ENCODE results near the gene FCN1.

FCN1 gene

GRCh38 chr9:134909511-134910481 is 7.9 kb downstream of the FCN1 start:
- H3K27me3 ChIP-seq (ENCODE audit: insufficient read depth, low read length) = no peaks in the 10 kb centered on the region
- no peaks in the 10 kb centered on the region for H3K4me1 ChIP-seq (ENCODE audit: insufficient read depth, low read length)
- H3K36me3 ChIP-seq (ENCODE audit: insufficient read depth, low read length) = no peaks in the 10 kb centered on the region
- H3K27ac ChIP-seq (ENCODE audit: low read depth, low read length) = no peak overlapping the region
- H3K4me3 ChIP-seq (ENCODE audit: low read length) = no peak overlapping the region
- H3K9me3 ChIP-seq (ENCODE audit: insufficient read depth, low read depth, low read length) = no peaks in the 10 kb centered on the region
- WGBS = 92% methylated on average over 24 of the region's 24 CpGs
- no peak overlapping the region for H3K9ac ChIP-seq (ENCODE audit: low read depth, low read length)

GRCh38 chr9:134908524-134909309 is 9.0 kb downstream of the FCN1 start:
- WGBS = 89% methylated on average over 13 of the region's 13 CpGs
- H3K4me1 ChIP-seq (ENCODE audit: insufficient read depth, low read length) = no peaks in the 10 kb centered on the region
- no peaks in the 10 kb centered on the region for H3K27me3 ChIP-seq (ENCODE audit: insufficient read depth, low read length)
- H3K27ac ChIP-seq (ENCODE audit: low read depth, low read length) = no peak overlapping the region
- no peaks in the 10 kb centered on the region for H3K9me3 ChIP-seq (ENCODE audit: insufficient read depth, low read depth, low read length)
- H3K9ac ChIP-seq (ENCODE audit: low read depth, low read length) = no peak overlapping the region
- H3K4me3 ChIP-seq (ENCODE audit: low read length) = no peak overlapping the region
- no peaks in the 10 kb centered on the region for H3K36me3 ChIP-seq (ENCODE audit: insufficient read depth, low read length)

- Histone ChIP-seq H3K27ac (ENCODE audit: low read depth, low read length) (no peak overlapping the region), H3K4me3 (ENCODE audit: low read length) (no peak overlapping the region), H3K9ac (ENCODE audit: low read depth, low read length) (no peak overlapping the region), H3K36me3 (ENCODE audit: insufficient read depth, low read length) (no peaks in the 10 kb centered on the region), H3K9me3 (ENCODE audit: insufficient read depth, low read depth, low read length) (peaks cover 4% of the 10 kb centered on the region), H3K4me1 (ENCODE audit: insufficient read depth, low read length) (no peaks in the 10 kb centered on the region), H3K27me3 (ENCODE audit: insufficient read depth, low read length) (no peaks in the 10 kb centered on the region)
- 95% methylated on average over 3 of the region's 3 CpGs for WGBS
Measured at GRCh38 chr9:134902936-134903335, 14.8 kb downstream of the FCN1 start.

GRCh38 chr9:134899818-134900217 is 17.9 kb downstream of the FCN1 start:
- 92% methylated on average over 1 of the region's 1 CpG for WGBS
- no peaks in the 10 kb centered on the region for H3K27me3 ChIP-seq (ENCODE audit: insufficient read depth, low read length)
- H3K27ac ChIP-seq (ENCODE audit: low read depth, low read length) = no peak overlapping the region
- peaks cover 10% of the 10 kb centered on the region for H3K9me3 ChIP-seq (ENCODE audit: insufficient read depth, low read depth, low read length)
- H3K4me1 ChIP-seq (ENCODE audit: insufficient read depth, low read length) = no peaks in the 10 kb centered on the region
- H3K36me3 ChIP-seq (ENCODE audit: insufficient read depth, low read length) = no peaks in the 10 kb centered on the region
- H3K4me3 ChIP-seq (ENCODE audit: low read length) = no peak overlapping the region
- no peak overlapping the region for H3K9ac ChIP-seq (ENCODE audit: low read depth, low read length)

- H3K9me3 ChIP-seq (ENCODE audit: insufficient read depth, low read depth, low read length) = peaks cover 15% of the 10 kb centered on the region
- no peak overlapping the region for H3K4me3 ChIP-seq (ENCODE audit: low read length)
- WGBS = 76% methylated on average over 3 of the region's 3 CpGs
- H3K36me3 ChIP-seq (ENCODE audit: insufficient read depth, low read length) = no peaks in the 10 kb centered on the region
- H3K27me3 ChIP-seq (ENCODE audit: insufficient read depth, low read length) = no peaks in the 10 kb centered on the region
- no peak overlapping the region for H3K27ac ChIP-seq (ENCODE audit: low read depth, low read length)
- H3K4me1 ChIP-seq (ENCODE audit: insufficient read depth, low read length) = no peaks in the 10 kb centered on the region
- no peak overlapping the region for H3K9ac ChIP-seq (ENCODE audit: low read depth, low read length)
Measured at GRCh38 chr9:134899168-134899567, 18.5 kb downstream of the FCN1 start.

GRCh38 chr9:134898319-134898718 is 19.4 kb downstream of the FCN1 start:
- WGBS = 60% methylated on average over 2 of the region's 2 CpGs
- Histone ChIP-seq H3K27me3 (ENCODE audit: insufficient read depth, low read length) (no peaks in the 10 kb centered on the region), H3K4me1 (ENCODE audit: insufficient read depth, low read length) (no peaks in the 10 kb centered on the region), H3K9ac (ENCODE audit: low read depth, low read length) (no peak overlapping the region), H3K4me3 (ENCODE audit: low read length) (no peak overlapping the region), H3K36me3 (ENCODE audit: insufficient read depth, low read length) (no peaks in the 10 kb centered on the region), H3K9me3 (ENCODE audit: insufficient read depth, low read depth, low read length) (peaks cover 17% of the 10 kb centered on the region), H3K27ac (ENCODE audit: low read depth, low read length) (no peak overlapping the region)

- Histone ChIP-seq H3K9ac (ENCODE audit: low read depth, low read length) (no peak overlapping the region), H3K4me3 (ENCODE audit: low read length) (no peak overlapping the region), H3K27me3 (ENCODE audit: insufficient read depth, low read length) (no peaks in the 10 kb centered on the region), H3K4me1 (ENCODE audit: insufficient read depth, low read length) (no peaks in the 10 kb centered on the region), H3K27ac (ENCODE audit: low read depth, low read length) (no peak overlapping the region), H3K36me3 (ENCODE audit: insufficient read depth, low read length) (no peaks in the 10 kb centered on the region), H3K9me3 (ENCODE audit: insufficient read depth, low read depth, low read length) (peaks cover 17% of the 10 kb centered on the region)
- WGBS = 96% methylated on average over 2 of the region's 2 CpGs
Measured at GRCh38 chr9:134897584-134898170, 20.0 kb downstream of the FCN1 start.

GRCh38 chr9:134896834-134897583 is 20.7 kb downstream of the FCN1 start:
- no peak overlapping the region for H3K9ac ChIP-seq (ENCODE audit: low read depth, low read length)
- H3K4me1 ChIP-seq (ENCODE audit: insufficient read depth, low read length) = no peaks in the 10 kb centered on the region
- no peak overlapping the region for H3K27ac ChIP-seq (ENCODE audit: low read depth, low read length)
- no peaks in the 10 kb centered on the region for H3K36me3 ChIP-seq (ENCODE audit: insufficient read depth, low read length)
- H3K4me3 ChIP-seq (ENCODE audit: low read length) = no peak overlapping the region
- H3K9me3 ChIP-seq (ENCODE audit: insufficient read depth, low read depth, low read length) = peaks cover 17% of the 10 kb centered on the region
- H3K27me3 ChIP-seq (ENCODE audit: insufficient read depth, low read length) = no peaks in the 10 kb centered on the region
- WGBS = 97% methylated on average over 14 of the region's 14 CpGs

GRCh38 chr9:134895908-134896833 is 21.5 kb downstream of the FCN1 start:
- Histone ChIP-seq H3K9ac (ENCODE audit: low read depth, low read length) (no peak overlapping the region), H3K27me3 (ENCODE audit: insufficient read depth, low read length) (no peaks in the 10 kb centered on the region), H3K4me3 (ENCODE audit: low read length) (no peak overlapping the region), H3K9me3 (ENCODE audit: insufficient read depth, low read depth, low read length) (peaks cover 17% of the 10 kb centered on the region), H3K36me3 (ENCODE audit: insufficient read depth, low read length) (no peaks in the 10 kb centered on the region), H3K27ac (ENCODE audit: low read depth, low read length) (no peak overlapping the region), H3K4me1 (ENCODE audit: insufficient read depth, low read length) (no peaks in the 10 kb centered on the region)
- 87% methylated on average over 14 of the region's 14 CpGs for WGBS

GRCh38 chr9:134895567-134895907 is 22.2 kb downstream of the FCN1 start:
- WGBS = 90% methylated on average over 2 of the region's 2 CpGs
- no peak overlapping the region for H3K27ac ChIP-seq (ENCODE audit: low read depth, low read length)
- no peaks in the 10 kb centered on the region for H3K4me1 ChIP-seq (ENCODE audit: insufficient read depth, low read length)
- H3K9ac ChIP-seq (ENCODE audit: low read depth, low read length) = no peak overlapping the region
- H3K9me3 ChIP-seq (ENCODE audit: insufficient read depth, low read depth, low read length) = peaks cover 17% of the 10 kb centered on the region
- H3K4me3 ChIP-seq (ENCODE audit: low read length) = no peak overlapping the region
- H3K36me3 ChIP-seq (ENCODE audit: insufficient read depth, low read length) = no peaks in the 10 kb centered on the region
- no peaks in the 10 kb centered on the region for H3K27me3 ChIP-seq (ENCODE audit: insufficient read depth, low read length)

Data from HUES64 (cell line).